ENCODE results near the gene ULK4.

DNA sequence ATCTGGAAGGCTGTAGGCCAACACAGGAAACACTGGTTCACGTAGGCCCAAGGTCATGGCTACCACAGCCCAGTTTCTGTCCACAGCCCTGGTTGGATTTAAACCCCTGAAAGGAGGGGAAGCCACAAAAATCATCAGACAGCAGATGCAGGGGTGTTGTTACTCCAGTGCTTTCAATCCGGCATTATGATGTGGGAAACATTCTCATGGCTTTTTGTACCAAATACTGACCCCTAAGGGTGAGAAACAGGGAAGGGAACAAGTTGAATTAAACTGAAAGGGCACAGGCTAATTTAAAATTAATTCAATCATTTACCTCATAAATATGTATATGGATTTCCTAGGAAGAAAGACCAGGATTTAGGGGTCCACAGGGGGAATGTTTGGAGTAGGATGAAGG, 387.0 kb downstream of the ULK4 start:
- TF ChIP-seq, protein P1, sequence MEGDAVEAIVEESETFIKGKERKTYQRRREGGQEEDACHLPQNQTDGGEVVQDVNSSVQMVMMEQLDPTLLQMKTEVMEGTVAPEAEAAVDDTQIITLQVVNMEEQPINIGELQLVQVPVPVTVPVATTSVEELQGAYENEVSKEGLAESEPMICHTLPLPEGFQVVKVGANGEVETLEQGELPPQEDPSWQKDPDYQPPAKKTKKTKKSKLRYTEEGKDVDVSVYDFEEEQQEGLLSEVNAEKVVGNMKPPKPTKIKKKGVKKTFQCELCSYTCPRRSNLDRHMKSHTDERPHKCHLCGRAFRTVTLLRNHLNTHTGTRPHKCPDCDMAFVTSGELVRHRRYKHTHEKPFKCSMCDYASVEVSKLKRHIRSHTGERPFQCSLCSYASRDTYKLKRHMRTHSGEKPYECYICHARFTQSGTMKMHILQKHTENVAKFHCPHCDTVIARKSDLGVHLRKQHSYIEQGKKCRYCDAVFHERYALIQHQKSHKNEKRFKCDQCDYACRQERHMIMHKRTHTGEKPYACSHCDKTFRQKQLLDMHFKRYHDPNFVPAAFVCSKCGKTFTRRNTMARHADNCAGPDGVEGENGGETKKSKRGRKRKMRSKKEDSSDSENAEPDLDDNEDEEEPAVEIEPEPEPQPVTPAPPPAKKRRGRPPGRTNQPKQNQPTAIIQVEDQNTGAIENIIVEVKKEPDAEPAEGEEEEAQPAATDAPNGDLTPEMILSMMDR (conservative IDR thresholded peaks at IDR 0.05), result peak; percentile 30
- no peak for TF ChIP-seq ZFX (IDR thresholded peaks at IDR 0.05)

Data from C4-2B (cell line).